ENCODE results near the gene CDC42BPB. TPM values are rescaled to one million over a fixed set of nuclear protein-coding genes. Genes with fewer than 3 reads are reported as not detected.

CDC42BPB gene
- total and polyA plus RNA-seq, 2 of the 4 experiments (the other 2 are of a cell fraction), result 49.1 to 81.4 TPM

DNA sequence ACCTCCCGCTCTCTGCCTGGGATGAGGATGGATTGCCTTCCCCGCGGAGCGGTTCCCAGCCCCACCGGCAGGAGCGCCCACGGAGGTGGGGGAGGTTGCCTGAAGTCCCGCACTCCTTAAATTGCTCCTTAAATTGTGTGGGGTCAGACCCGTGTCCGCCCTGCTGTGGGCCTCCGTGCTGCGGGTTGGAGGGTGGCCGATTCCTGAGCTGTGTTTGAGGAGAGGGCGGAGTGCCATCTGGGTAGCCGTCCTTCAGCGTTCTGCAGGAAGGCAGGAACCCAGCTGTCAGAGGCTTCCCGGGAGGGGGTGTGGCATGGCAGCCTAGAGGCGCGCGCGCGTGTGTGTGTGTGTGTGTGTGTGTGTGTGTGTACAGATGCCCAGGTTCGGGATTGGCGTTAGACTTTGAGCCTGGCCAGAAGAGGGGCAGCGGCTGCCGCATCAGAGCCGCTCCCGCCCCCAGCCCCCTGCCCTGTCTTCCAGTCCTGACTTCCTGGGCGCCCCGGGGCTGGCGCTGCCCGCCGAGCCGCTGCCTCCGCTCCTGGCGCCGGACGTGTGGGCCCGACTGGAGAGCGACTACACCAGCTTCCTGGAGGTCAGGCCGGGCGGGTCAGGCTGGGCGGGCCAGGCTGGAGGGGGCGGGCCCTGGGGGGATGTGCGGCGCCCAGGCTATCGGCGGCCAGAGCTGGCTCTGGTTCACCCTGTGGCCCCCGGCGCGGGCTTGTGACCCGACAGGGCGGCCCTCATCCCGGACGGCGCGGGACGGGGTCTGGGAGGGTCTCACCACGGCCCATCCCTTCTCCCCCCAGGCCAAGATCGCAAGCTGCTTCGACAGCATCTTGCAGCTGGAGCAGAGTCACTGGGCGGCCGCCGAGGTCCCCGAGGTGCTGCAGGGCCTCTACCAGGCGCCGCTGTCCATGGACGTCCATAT lies 46.4 kb upstream of the CDC42BPB start:
- no peak overlapping the region for H3K9ac ChIP-seq (ENCODE audit: low read depth, low read length)
- intact Hi-C loops (cut with micrococcal nuclease), result no loop called here
- dilution Hi-C loops (cut with HindIII; ENCODE audit: low sequenced_read_pairs, unreplicated experiment), result no loop called here
- no TSS peak for BruUV-seq (replicated peaks)
- DNase-seq, result peak; percentile 35
- H2BK20ac ChIP-seq (ENCODE audit: low read depth, low read length), result no peak overlapping the region
- H3K18ac ChIP-seq (ENCODE audit: low read depth, low read length), result no peak overlapping the region
- TF ChIP-seq MAZ (IDR thresholded peaks at IDR 0.05; ENCODE audit: borderline replicate concordance, low read depth, low read length), result no peak
- 0 out of 2 replicates have a peak, but pooled peaks have one; percentile 8 for TF ChIP-seq CTCF (conservative IDR thresholded peaks at IDR 0.05; ENCODE audit: low read depth, low read length)
- TF ChIP-seq RCOR1 (IDR thresholded peaks at IDR 0.05; ENCODE audit: insufficient replicate concordance, low read length), result no peak
- H2AK9ac ChIP-seq (replicated peaks; ENCODE audit: low read depth, low read length, poor library complexity), result peak overlapping the region; percentile 37
- H3K79me1 ChIP-seq (ENCODE audit: low read depth in 1 of 2, low read length in 2 of 2), result no peaks in the 10 kb centered on the region
- no peak overlapping the region for H3K56ac ChIP-seq (ENCODE audit: extremely low read depth, insufficient read depth, low read length)
- no peak overlapping the region for H3K27ac ChIP-seq (ENCODE audit: insufficient read depth, low read length)
- no peak overlapping the region for H4K91ac ChIP-seq (ENCODE audit: insufficient read depth, low read depth, low read length)
- H3K23ac ChIP-seq (ENCODE audit: low read depth, low read length), result no peak overlapping the region
- peak overlapping the region; percentile 83 for H2AFZ ChIP-seq (replicated peaks; ENCODE audit: low read length, poor library complexity)
- no peak overlapping the region for H2BK15ac ChIP-seq (ENCODE audit: low read depth, low read length)
- H3K9me1 ChIP-seq (ENCODE audit: insufficient read depth, low read length), result peaks cover 7% of the 10 kb centered on the region; the same call in 1 of the 2 replicates
- ChIA-PET POLR2A (ENCODE audit: unreplicated experiment) (no interaction called here), CTCF (interaction anchor here (0.6 to 3.3 kb wide), 13 partner anchors 8 to 188 kb away, joined by 3 to 23 read pairs (median 7); no protein-coding TSS in a partner anchor)
- no peak overlapping the region for H2BK5ac ChIP-seq (ENCODE audit: low read depth, low read length, poor library complexity, severe bottlenecking)
- no peak overlapping the region for H3K4me3 ChIP-seq (ENCODE audit: insufficient read depth, low read depth, low read length)
- H3K14ac ChIP-seq (replicated peaks; ENCODE audit: low read depth, low read length), result no peak overlapping the region
- no peaks in the 10 kb centered on the region for H3K9me3 ChIP-seq (ENCODE audit: control insufficient read depth, insufficient read depth, low read length)
- H3K4me2 ChIP-seq (ENCODE audit: low read depth, low read length), result peak overlapping the region; percentile 17; the same call in 1 of the 2 replicates
- no peak overlapping the region for H4K5ac ChIP-seq (ENCODE audit: low read depth, low read length)
- no peaks in the 10 kb centered on the region; the same call in 1 of the 2 replicates for H4K20me1 ChIP-seq (ENCODE audit: insufficient read depth, low read length)
- no peak overlapping the region for H3K4ac ChIP-seq (ENCODE audit: low read depth, low read length)
- no peaks in the 10 kb centered on the region for H3K36me3 ChIP-seq (ENCODE audit: control insufficient read depth, insufficient read depth, low read length)
- no peak overlapping the region for H2AK5ac ChIP-seq (ENCODE audit: low read depth, low read length)
- in situ Hi-C loops (cut with MboI; ENCODE audit: low sequenced_read_pairs), result no loop called here
- no peak overlapping the region for H4K8ac ChIP-seq (ENCODE audit: low read depth in 2 of 2, low read length in 2 of 2)
- 4% methylated on average over 26 of the region's 68 CpGs; no CpG with 5 or more reads in 1 of the 2 experiments for WGBS, 2 experiments (ENCODE audit: extremely low coverage in 2 of 2, insufficient read length in 1 of 2)
- ATAC-seq (ENCODE audit: low read depth), result peak; percentile 64
- H3K4me1 ChIP-seq (ENCODE audit: control insufficient read depth, insufficient read depth, low read length), result peaks cover 10% of the 10 kb centered on the region
- H3K27me3 ChIP-seq (ENCODE audit: control insufficient read depth, insufficient read depth, low read length), result peaks cover 44% of the 10 kb centered on the region
- no peak overlapping the region for H2BK120ac ChIP-seq (ENCODE audit: low read depth, low read length)
